A673 (cell line): ENCODE data around the gene SLC30A2. TPM values are rescaled to one million over a fixed set of nuclear protein-coding genes. Genes with fewer than 3 reads are reported as not detected.

ENCODE experiments used
- BruUV-seq: library from RNA; stranded (reverse); fragments of 400-500 nt; replicated peaks from 2 replicates; lab custom pipeline; 2021; lab: Mats Ljungman, UMichigan
- CTCF ChIA-PET: fragments of 300-600 bp; sonication (Branson Sonifier 250); formaldehyde crosslinking; loops from one replicate; lab custom pipeline; 2022; ENCODE audit warnings: antibody characterized with exemption; lab: Charles Lee
- POLR2A ChIA-PET: fragments of 300-600 bp; sonication (Branson Sonifier 250); formaldehyde crosslinking; loops from one replicate; lab custom pipeline; 2022; ENCODE audit warnings: antibody characterized with exemption; ENCODE audit not compliant: low non-redundant PET; lab: Charles Lee
- DNase-seq: peaks from one replicate; pipeline ENCODE4 v3.0.0-alpha.2; 2015; ENCODE audit warnings: low spot score
- H3K27ac ChIP-seq: fragments of 200-600 bp; sonication (generic); 2 replicates; pipeline ENCODE4 v1.5.1; 2016; ENCODE audit warnings: mixed run types, low read depth, mild to moderate bottlenecking, mixed read lengths, antibody characterized with exemption, low read length; ENCODE audit not compliant: poor library complexity, severe bottlenecking
- H3K27me3 ChIP-seq: fragments of 200-600 bp; sonication (generic); replicated peaks from 2 replicates; pipeline ENCODE4 v1.6.1; 2017; ENCODE audit warnings: mixed run types, low read depth, mild to moderate bottlenecking, mixed read lengths, antibody characterized with exemption, low read length; ENCODE audit not compliant: insufficient read depth, poor library complexity
- H3K36me3 ChIP-seq: fragments of 200-600 bp; sonication (generic); 2 replicates; pipeline ENCODE4 v1.6.1; 2016; ENCODE audit warnings: mixed run types, mild to moderate bottlenecking, mixed read lengths, antibody characterized with exemption, low read length; ENCODE audit not compliant: insufficient read depth, poor library complexity, severe bottlenecking
- H3K4me1 ChIP-seq: fragments of 200-600 bp; sonication (generic); 2 replicates; pipeline ENCODE4 v1.6.1; 2017; ENCODE audit warnings: mixed run types, mild to moderate bottlenecking, mixed read lengths, antibody characterized with exemption, low read length; ENCODE audit not compliant: insufficient read depth, poor library complexity, severe bottlenecking
- H3K4me3 ChIP-seq: fragments of 200-600 bp; sonication (generic); 2 replicates; pipeline ENCODE4 v1.5.1; 2016; ENCODE audit warnings: low read depth, mixed run types, mild to moderate bottlenecking, mixed read lengths, low read length; ENCODE audit not compliant: poor library complexity, severe bottlenecking
- H3K9me3 ChIP-seq: fragments of 200-600 bp; sonication (generic); 2 replicates; pipeline ENCODE4 v1.6.1; 2016; ENCODE audit warnings: mixed run types, low read depth, mild to moderate bottlenecking, mixed read lengths, antibody characterized with exemption, low read length; ENCODE audit not compliant: poor library complexity, severe bottlenecking
- EZH2 ChIP-seq: fragments of 200-600 bp; sonication (generic); IDR thresholded peaks from 2 replicates; pipeline ENCODE4 v1.6.1; 2017; ENCODE audit warnings: borderline replicate concordance, low read depth, mild to moderate bottlenecking, mixed read lengths, antibody characterized with exemption, low read length; ENCODE audit not compliant: poor library complexity, severe bottlenecking
- intact Hi-C: fragments of 100-400 bp; cut with micrococcal nuclease; formaldehyde crosslinking; loops from one replicate; pipeline ENCODE4 v1.10.0; 2022; ENCODE audit not compliant: unreplicated experiment
- total RNA-seq: library from RNA; stranded (reverse); gene quantifications from 2 replicates; pipeline ENCODE4 v1.2.3, GENCODE V29; 2021
- TF ChIP-seq, protein P1 (sequence below): fragments of 300-800, 200-600 bp; sonication (generic); conservative IDR thresholded peaks from 2 replicates; pipeline ENCODE4 v1.5.1; 2017; ENCODE audit warnings: low read depth, mild to moderate bottlenecking, antibody characterized with exemption, low read length, moderate library complexity, mixed read lengths

Gene SLC30A2
- total RNA-seq, 1 experiment from 2014 or later: not detected

DNA sequence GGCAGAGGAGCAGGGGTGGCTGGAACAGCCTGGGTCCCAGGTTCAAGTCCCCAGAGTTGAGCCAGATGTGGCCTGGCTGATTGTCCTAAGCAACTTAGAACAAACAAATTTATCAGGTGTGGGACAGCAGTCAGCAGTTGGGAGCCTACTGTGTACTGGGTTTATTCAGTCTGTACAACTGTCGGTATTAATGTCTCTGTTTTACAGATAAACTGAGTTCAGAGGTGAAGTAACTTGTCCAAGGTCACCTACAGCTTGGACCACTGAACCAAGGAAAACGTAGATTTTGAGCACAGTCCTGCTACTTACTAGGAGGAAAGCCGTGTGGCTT is 36.1 kb upstream of the SLC30A2 start:
- no peak for DNase-seq
- Histone ChIP-seq H3K27ac (no peak overlapping the region), H3K4me3 (no peak overlapping the region), H3K36me3 (no peaks in the 10 kb centered on the region), H3K27me3 (peaks cover 9% of the 10 kb centered on the region), H3K4me1 (no peaks in the 10 kb centered on the region), H3K9me3 (no peaks in the 10 kb centered on the region)
- ChIA-PET CTCF (no interaction called here), POLR2A (no interaction called here)
- no peak for TF ChIP-seq EZH2
- TF ChIP-seq, protein P1, sequence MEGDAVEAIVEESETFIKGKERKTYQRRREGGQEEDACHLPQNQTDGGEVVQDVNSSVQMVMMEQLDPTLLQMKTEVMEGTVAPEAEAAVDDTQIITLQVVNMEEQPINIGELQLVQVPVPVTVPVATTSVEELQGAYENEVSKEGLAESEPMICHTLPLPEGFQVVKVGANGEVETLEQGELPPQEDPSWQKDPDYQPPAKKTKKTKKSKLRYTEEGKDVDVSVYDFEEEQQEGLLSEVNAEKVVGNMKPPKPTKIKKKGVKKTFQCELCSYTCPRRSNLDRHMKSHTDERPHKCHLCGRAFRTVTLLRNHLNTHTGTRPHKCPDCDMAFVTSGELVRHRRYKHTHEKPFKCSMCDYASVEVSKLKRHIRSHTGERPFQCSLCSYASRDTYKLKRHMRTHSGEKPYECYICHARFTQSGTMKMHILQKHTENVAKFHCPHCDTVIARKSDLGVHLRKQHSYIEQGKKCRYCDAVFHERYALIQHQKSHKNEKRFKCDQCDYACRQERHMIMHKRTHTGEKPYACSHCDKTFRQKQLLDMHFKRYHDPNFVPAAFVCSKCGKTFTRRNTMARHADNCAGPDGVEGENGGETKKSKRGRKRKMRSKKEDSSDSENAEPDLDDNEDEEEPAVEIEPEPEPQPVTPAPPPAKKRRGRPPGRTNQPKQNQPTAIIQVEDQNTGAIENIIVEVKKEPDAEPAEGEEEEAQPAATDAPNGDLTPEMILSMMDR: no peak
- no TSS peak for BruUV-seq
- intact Hi-C loops: no loop called here

DNA sequence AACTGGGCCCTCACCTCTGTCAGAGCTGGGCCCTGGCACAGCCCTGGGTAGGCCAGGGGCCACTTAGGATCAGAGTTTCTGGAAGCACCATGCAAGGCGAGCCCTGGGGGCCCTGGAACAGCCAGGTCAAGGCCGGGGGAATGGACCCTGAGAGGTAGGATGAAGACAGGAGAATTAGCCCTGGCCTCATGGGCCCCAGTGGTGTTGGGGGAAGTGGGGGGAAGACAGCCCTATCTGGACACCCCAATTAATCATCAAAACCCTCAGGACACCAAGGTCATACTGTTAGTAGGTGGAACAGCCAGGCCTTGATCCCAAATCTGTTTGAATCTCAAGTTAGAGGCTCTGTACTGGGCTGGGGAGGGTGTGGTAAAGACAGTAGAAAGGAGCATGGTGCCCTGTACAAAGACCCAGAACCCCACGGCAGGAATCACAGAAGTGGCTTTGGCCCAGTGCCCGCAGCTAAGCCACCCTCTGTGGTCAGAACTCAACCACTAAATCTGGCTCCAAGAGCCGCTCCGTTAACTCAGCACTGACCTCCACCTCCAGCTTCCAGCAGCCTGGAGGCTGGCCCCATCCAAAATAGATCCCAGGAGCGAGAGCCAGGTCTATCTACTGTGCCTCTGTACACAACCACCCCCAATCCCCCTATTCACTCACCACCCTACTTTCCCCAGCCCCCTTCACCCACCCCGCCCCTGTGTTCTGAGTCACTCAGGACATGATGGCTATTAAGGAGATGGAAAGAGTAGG is 35.5 kb upstream of the SLC30A2 start:
- CTCF ChIA-PET: interaction anchor here (0.5 kb wide), 1 partner anchor 22 kb away, joined by 6 read pairs; no protein-coding TSS in a partner anchor
- Histone ChIP-seq H3K27ac (no peak overlapping the region), H3K27me3 (peaks cover 9% of the 10 kb centered on the region), H3K9me3 (no peaks in the 10 kb centered on the region), H3K4me1 (no peaks in the 10 kb centered on the region), H3K36me3 (no peaks in the 10 kb centered on the region), H3K4me3 (no peak overlapping the region)
- POLR2A ChIA-PET: no interaction called here
- DNase-seq: no peak
- no TSS peak for BruUV-seq
- TF ChIP-seq EZH2: no peak
- TF ChIP-seq, protein P1: no peak
- intact Hi-C loops: no loop called here

DNA sequence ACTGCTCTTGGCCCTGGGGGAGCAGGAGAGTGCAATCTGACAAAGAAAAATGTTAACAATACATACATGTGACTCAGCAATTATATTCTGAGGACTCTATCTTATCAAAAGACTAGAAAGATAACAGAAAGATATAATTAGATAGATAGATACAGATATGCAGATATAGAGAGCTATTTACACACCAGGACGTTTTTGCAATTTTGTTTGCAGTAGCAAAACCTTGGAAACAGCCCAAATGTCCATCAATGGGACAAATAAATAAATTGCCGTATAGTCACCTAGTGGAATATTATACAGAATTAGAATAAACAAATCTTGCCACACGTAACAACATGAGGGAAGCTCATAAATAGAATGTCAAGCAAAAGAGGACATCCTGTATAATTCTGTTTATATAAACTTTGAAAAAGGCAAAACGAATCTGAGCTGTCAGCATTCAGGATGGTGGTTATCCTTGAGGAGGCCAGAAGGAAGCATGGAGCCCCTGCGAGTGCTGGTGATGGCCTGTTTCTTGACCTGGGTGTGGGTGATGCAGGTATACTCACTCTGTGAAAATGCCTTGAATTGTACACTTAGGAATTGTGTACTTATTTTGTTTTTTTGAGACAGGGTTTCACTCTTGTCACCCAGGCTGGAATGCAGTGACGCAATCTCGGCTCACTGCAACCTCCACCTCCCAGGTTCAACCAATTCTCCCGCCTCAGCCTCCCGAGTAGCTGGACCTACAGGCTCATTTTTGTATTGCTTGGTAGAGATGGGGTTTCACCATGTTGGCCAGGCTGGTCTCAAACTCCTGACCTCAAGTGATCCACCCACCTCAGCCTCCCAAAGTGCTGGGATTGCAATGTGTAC is 34.3 kb upstream of the SLC30A2 start:
- CTCF ChIA-PET: no interaction called here

More for the DNA sequence above, 34.3 kb upstream of the SLC30A2 start:
- intact Hi-C loops: no loop called here
- H3K27ac ChIP-seq: no peak overlapping the region
- TF ChIP-seq, protein P1: no peak
- no peak for TF ChIP-seq EZH2
- H3K27me3 ChIP-seq: peaks cover 9% of the 10 kb centered on the region
- BruUV-seq: no TSS peak
- H3K36me3 ChIP-seq: no peaks in the 10 kb centered on the region
- no peaks in the 10 kb centered on the region for H3K9me3 ChIP-seq
- POLR2A ChIA-PET: no interaction called here
- no peak for DNase-seq
- no peak overlapping the region for H3K4me3 ChIP-seq
- H3K4me1 ChIP-seq: no peaks in the 10 kb centered on the region
